Measurements from ENCODE around the gene FRMD8. TPM values are rescaled to one million over a fixed set of nuclear protein-coding genes. Genes with fewer than 3 reads are reported as not detected.

The FRMD8 gene
- total and polyA plus RNA-seq, 9 of the 15 experiments (the other 6 are each of a cell fraction or from before 2014, with no cell fraction given): 4.5 to 54.5 (median 15.8) TPM

DNA sequence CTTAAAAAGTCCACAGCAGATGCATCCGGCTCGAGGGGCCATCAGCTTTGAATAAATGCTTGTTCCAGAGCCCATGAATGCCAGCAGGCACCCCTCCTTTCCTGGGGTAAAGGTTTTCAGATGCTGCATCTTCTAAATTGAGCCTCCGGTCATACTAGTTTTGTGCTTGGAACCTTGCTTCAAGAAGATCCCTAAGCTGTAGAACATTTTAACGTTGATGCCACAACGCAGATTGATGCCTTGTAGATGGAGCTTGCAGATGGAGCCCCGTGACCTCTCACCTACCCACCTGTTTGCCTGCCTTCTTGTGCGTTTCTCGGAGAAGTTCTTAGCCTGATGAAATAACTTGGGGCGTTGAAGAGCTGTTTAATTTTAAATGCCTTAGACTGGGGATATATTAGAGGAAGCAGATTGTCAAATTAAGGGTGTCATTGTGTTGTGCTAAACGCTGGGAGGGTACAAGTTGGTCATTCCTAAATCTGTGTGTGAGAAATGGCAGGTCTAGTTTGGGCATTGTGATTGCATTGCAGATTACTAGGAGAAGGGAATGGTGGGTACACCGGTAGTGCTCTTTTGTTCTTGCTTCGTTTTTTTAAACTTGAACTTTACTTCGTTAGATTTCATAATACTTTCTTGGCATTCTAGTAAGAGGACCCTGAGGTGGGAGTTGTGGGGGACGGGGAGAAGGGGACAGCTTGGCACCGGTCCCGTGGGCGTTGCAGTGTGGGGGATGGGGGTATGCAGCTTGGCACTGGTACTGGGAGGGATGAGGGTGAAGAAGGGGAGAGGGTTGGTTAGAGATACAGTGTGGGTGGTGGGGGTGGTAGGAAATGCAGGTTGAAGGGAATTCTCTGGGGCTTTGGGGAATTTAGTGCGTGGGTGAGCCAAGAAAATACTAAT lies 38.0 kb downstream of the FRMD8 start (continued):
- TF ChIP-seq FOXK1 (CRISPR knock-in tag; IDR thresholded peaks at IDR 0.05; ENCODE audit: borderline replicate concordance) (peak; percentile 66; the same call in 1 of the 2 replicates), ZNF408 (CRISPR knock-in tag; IDR thresholded peaks at IDR 0.05; ENCODE audit: low read depth) (no peak), SIN3B (IDR thresholded peaks at IDR 0.05; ENCODE audit: low read depth) (no peak), ZNF77 (CRISPR knock-in tag; IDR thresholded peaks at IDR 0.05) (no peak), LCOR (CRISPR knock-in tag; IDR thresholded peaks at IDR 0.05) (peak; percentile 85), ZNF121 (CRISPR knock-in tag; conservative IDR thresholded peaks at IDR 0.05) (no peak), ZNF766 (CRISPR knock-in tag; conservative IDR thresholded peaks at IDR 0.05) (no peak), TCF7 (IDR thresholded peaks at IDR 0.05; ENCODE audit: borderline replicate concordance) (no peak), MECOM (CRISPR knock-in tag; IDR thresholded peaks at IDR 0.05) (no peak), EP300 (IDR thresholded peaks at IDR 0.05; ENCODE audit: low read length) (no peak), PHF21A (IDR thresholded peaks at IDR 0.05; ENCODE audit: borderline replicate concordance, low read depth) (no peak), ZBED1 (IDR thresholded peaks at IDR 0.05) (peak; percentile 86), PHF20 (IDR thresholded peaks at IDR 0.05; ENCODE audit: partially characterized antibody) (no peak), RBM39 (optimal IDR thresholded peaks at IDR 0.05; ENCODE audit: low read depth, low read length) (no peak), PHTF2 (CRISPR knock-in tag; IDR thresholded peaks at IDR 0.05) (peak; percentile 86), THRAP3 (IDR thresholded peaks at IDR 0.05; ENCODE audit: borderline replicate concordance) (peak; percentile 96), EGR1 (conservative IDR thresholded peaks at IDR 0.05) (peak; percentile 88), BACH1 (tag; IDR thresholded peaks at IDR 0.05) (no peak; the same call in 1 of the 2 replicates)
- TF ChIP-seq, protein P1, sequence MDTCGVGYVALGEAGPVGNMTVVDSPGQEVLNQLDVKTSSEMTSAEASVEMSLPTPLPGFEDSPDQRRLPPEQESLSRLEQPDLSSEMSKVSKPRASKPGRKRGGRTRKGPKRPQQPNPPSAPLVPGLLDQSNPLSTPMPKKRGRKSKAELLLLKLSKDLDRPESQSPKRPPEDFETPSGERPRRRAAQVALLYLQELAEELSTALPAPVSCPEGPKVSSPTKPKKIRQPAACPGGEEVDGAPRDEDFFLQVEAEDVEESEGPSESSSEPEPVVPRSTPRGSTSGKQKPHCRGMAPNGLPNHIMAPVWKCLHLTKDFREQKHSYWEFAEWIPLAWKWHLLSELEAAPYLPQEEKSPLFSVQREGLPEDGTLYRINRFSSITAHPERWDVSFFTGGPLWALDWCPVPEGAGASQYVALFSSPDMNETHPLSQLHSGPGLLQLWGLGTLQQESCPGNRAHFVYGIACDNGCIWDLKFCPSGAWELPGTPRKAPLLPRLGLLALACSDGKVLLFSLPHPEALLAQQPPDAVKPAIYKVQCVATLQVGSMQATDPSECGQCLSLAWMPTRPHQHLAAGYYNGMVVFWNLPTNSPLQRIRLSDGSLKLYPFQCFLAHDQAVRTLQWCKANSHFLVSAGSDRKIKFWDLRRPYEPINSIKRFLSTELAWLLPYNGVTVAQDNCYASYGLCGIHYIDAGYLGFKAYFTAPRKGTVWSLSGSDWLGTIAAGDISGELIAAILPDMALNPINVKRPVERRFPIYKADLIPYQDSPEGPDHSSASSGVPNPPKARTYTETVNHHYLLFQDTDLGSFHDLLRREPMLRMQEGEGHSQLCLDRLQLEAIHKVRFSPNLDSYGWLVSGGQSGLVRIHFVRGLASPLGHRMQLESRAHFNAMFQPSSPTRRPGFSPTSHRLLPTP (IDR thresholded peaks at IDR 0.05; ENCODE audit: borderline replicate concordance, extremely low read depth, insufficient read length): no peak
- TF ChIP-seq, protein P2, sequence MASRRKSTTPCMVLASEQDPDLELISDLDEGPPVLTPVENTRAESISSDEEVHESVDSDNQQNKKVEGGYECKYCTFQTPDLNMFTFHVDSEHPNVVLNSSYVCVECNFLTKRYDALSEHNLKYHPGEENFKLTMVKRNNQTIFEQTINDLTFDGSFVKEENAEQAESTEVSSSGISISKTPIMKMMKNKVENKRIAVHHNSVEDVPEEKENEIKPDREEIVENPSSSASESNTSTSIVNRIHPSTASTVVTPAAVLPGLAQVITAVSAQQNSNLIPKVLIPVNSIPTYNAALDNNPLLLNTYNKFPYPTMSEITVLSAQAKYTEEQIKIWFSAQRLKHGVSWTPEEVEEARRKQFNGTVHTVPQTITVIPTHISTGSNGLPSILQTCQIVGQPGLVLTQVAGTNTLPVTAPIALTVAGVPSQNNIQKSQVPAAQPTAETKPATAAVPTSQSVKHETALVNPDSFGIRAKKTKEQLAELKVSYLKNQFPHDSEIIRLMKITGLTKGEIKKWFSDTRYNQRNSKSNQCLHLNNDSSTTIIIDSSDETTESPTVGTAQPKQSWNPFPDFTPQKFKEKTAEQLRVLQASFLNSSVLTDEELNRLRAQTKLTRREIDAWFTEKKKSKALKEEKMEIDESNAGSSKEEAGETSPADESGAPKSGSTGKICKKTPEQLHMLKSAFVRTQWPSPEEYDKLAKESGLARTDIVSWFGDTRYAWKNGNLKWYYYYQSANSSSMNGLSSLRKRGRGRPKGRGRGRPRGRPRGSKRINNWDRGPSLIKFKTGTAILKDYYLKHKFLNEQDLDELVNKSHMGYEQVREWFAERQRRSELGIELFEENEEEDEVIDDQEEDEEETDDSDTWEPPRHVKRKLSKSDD (conservative IDR thresholded peaks at IDR 0.05; ENCODE audit: low read length): no peak
- TF ChIP-seq, protein P3, sequence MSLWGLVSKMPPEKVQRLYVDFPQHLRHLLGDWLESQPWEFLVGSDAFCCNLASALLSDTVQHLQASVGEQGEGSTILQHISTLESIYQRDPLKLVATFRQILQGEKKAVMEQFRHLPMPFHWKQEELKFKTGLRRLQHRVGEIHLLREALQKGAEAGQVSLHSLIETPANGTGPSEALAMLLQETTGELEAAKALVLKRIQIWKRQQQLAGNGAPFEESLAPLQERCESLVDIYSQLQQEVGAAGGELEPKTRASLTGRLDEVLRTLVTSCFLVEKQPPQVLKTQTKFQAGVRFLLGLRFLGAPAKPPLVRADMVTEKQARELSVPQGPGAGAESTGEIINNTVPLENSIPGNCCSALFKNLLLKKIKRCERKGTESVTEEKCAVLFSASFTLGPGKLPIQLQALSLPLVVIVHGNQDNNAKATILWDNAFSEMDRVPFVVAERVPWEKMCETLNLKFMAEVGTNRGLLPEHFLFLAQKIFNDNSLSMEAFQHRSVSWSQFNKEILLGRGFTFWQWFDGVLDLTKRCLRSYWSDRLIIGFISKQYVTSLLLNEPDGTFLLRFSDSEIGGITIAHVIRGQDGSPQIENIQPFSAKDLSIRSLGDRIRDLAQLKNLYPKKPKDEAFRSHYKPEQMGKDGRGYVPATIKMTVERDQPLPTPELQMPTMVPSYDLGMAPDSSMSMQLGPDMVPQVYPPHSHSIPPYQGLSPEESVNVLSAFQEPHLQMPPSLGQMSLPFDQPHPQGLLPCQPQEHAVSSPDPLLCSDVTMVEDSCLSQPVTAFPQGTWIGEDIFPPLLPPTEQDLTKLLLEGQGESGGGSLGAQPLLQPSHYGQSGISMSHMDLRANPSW (CRISPR knock-in tag; IDR thresholded peaks at IDR 0.05): 0 out of 2 replicates have a peak, but pooled peaks have one; percentile 16

Data from K562 (cell line).